ENCODE results near the gene PNKD.

DNA sequence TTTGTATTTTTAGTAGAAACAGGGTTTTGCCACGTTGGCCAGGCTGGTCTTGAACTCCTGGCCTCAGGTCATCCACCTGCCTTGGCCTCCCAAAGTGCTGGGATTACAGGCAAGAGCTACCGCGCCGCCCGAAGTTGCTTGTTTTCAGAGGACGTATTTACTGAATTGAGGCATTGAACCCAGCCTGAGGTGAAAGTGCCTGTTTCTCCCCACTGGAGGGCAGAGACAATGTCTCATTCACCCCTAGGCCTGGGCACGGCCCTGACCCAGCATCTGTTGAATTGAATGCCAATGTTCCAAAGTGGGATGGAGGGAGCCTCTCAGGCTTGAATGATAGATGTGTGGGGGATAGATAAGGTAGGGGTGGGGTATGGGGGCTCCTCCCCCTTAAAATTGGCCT, 26.5 kb downstream of the PNKD start:
- TF ChIP-seq SMAD5 (IDR thresholded peaks at IDR 0.05; ENCODE audit: low read depth) = no peak
- no peak for TF ChIP-seq RCOR1 (conservative IDR thresholded peaks at IDR 0.05; ENCODE audit: low read depth, low read length)
- TF ChIP-seq, protein P1, sequence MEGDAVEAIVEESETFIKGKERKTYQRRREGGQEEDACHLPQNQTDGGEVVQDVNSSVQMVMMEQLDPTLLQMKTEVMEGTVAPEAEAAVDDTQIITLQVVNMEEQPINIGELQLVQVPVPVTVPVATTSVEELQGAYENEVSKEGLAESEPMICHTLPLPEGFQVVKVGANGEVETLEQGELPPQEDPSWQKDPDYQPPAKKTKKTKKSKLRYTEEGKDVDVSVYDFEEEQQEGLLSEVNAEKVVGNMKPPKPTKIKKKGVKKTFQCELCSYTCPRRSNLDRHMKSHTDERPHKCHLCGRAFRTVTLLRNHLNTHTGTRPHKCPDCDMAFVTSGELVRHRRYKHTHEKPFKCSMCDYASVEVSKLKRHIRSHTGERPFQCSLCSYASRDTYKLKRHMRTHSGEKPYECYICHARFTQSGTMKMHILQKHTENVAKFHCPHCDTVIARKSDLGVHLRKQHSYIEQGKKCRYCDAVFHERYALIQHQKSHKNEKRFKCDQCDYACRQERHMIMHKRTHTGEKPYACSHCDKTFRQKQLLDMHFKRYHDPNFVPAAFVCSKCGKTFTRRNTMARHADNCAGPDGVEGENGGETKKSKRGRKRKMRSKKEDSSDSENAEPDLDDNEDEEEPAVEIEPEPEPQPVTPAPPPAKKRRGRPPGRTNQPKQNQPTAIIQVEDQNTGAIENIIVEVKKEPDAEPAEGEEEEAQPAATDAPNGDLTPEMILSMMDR (IDR thresholded peaks at IDR 0.05 in 2 of 3, conservative IDR thresholded peaks at IDR 0.05 in 1 of 3; ENCODE audit: control insufficient read depth in 2 of 3, extremely low read depth in 1 of 3, insufficient read depth in 1 of 3, low read depth in 3 of 3, low read length in 3 of 3) = no peak
- TF ChIP-seq KAT2A (conservative IDR thresholded peaks at IDR 0.05; ENCODE audit: control insufficient read depth, low read depth, low read length) = no peak
- TF ChIP-seq PML (IDR thresholded peaks at IDR 0.05; ENCODE audit: low read length) = no peak
- TF ChIP-seq EZH2 (IDR thresholded peaks at IDR 0.05; ENCODE audit: borderline replicate concordance, control insufficient read depth, low read depth, low read length) = no peak
- no peak for TF ChIP-seq CBX3 (IDR thresholded peaks at IDR 0.05; ENCODE audit: borderline replicate concordance, low read depth)
- no peak for TF ChIP-seq SUZ12 (IDR thresholded peaks at IDR 0.05; ENCODE audit: unreplicated experiment)
- no peak for TF ChIP-seq BMI1 (IDR thresholded peaks at IDR 0.05; ENCODE audit: borderline replicate concordance)
- TF ChIP-seq, protein P2, sequence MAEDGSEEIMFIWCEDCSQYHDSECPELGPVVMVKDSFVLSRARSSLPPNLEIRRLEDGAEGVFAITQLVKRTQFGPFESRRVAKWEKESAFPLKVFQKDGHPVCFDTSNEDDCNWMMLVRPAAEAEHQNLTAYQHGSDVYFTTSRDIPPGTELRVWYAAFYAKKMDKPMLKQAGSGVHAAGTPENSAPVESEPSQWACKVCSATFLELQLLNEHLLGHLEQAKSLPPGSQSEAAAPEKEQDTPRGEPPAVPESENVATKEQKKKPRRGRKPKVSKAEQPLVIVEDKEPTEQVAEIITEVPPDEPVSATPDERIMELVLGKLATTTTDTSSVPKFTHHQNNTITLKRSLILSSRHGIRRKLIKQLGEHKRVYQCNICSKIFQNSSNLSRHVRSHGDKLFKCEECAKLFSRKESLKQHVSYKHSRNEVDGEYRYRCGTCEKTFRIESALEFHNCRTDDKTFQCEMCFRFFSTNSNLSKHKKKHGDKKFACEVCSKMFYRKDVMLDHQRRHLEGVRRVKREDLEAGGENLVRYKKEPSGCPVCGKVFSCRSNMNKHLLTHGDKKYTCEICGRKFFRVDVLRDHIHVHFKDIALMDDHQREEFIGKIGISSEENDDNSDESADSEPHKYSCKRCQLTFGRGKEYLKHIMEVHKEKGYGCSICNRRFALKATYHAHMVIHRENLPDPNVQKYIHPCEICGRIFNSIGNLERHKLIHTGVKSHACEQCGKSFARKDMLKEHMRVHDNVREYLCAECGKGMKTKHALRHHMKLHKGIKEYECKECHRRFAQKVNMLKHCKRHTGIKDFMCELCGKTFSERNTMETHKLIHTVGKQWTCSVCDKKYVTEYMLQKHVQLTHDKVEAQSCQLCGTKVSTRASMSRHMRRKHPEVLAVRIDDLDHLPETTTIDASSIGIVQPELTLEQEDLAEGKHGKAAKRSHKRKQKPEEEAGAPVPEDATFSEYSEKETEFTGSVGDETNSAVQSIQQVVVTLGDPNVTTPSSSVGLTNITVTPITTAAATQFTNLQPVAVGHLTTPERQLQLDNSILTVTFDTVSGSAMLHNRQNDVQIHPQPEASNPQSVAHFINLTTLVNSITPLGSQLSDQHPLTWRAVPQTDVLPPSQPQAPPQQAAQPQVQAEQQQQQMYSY (CRISPR knock-in tag; IDR thresholded peaks at IDR 0.05) = no peak
- TF ChIP-seq NR2F1 (conservative IDR thresholded peaks at IDR 0.05) = no peak
- no peak for TF ChIP-seq MYC (IDR thresholded peaks at IDR 0.05; ENCODE audit: insufficient read depth, insufficient read length, insufficient replicate concordance, low read length, severe bottlenecking)
- TF ChIP-seq NFYB (IDR thresholded peaks at IDR 0.05; ENCODE audit: insufficient read depth, low read depth, low read length) = no peak
